ENCODE measurements around the gene IFT27.

DNA sequence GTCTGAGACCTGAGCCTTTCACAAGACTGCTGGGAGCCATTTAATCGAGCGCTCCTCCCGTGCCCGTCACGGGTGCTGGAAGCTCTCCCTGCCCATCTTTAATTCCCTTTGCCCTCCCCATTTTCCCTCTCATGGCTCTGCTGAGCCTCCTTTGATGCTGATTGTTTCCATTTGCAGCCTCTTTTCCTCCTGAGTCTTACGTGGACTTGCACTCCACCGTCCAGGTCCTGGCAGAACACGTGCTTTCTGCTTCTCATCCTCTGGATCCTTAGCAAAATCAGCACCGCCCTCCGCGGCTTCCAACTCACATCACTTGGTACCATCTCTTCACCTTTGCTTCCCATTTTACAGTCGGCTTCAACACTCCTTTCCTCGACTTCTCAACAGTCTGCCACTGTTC, 7.3 kb downstream of the IFT27 start:
- TF ChIP-seq GATA2 (IDR thresholded peaks at IDR 0.05; ENCODE audit: low read depth, low read length), result no peak
- TF ChIP-seq GATA3 (IDR thresholded peaks at IDR 0.05; ENCODE audit: low read depth, low read length), result no peak
